ENCODE measurements around the gene SGTA. TPM values are rescaled to one million over a fixed set of nuclear protein-coding genes. Genes with fewer than 3 reads are reported as not detected.

Gene SGTA
- total and polyA plus RNA-seq, 2 of the 13 experiments (the other 11 are each of a cell fraction or from before 2014, with no cell fraction given): 43.9 to 47.4 TPM

DNA sequence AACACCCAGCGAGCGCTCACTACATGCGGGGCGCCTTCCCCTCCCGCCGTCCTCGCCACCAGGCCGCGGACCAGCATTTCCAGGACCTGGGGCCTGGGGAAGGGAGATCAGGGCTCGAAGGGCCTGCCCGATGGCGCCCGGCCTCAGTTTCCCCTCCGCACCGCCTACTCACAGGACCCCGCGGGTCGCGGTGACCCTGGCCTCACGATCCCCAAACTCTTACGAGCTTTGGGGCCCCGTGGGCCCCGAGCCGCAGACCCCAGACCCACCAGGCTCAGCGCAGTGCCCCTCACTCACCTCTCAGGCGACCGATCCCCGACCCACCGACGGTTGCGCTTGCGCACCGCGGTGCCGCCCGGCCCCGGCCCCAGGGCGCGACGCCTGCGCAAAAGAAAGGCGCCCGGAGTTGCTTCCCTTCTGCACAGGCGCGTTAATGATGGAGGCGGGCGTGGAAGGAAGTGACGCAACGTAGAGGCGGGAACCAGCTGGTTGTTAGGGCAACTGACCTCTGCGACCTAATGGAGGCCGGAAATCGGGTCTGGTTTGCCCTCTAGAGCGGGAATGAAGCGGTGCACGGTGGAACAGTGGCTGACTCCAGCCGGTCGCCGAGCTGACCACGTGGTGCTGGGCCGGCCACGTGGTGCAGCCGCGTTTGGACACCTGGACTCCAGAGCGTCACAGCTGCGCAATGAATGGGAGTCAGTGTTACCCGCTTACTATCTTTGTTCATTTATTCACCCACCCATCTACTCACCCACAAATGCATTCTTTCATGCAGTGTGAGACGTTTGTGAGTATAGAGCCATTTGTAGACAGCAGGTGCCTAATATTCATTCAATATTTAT lies at the start of gene SGTA (continued):
- TF ChIP-seq PBX2 (CRISPR knock-in tag; IDR thresholded peaks at IDR 0.05): no peak
- peak; percentile 94 for TF ChIP-seq HOXD1 (CRISPR knock-in tag; IDR thresholded peaks at IDR 0.05)
- TF ChIP-seq STAT5B (CRISPR knock-in tag; IDR thresholded peaks at IDR 0.05): peak; percentile 14; the same call in 1 of the 2 replicates
- TF ChIP-seq RBAK (CRISPR knock-in tag; IDR thresholded peaks at IDR 0.05): no peak
- no peak for TF ChIP-seq ZNF691 (CRISPR knock-in tag; IDR thresholded peaks at IDR 0.05; ENCODE audit: borderline replicate concordance, low read depth)
- TF ChIP-seq MYNN (CRISPR knock-in tag; IDR thresholded peaks at IDR 0.05; ENCODE audit: low read depth): no peak
- TF ChIP-seq HMGA1 (CRISPR knock-in tag; conservative IDR thresholded peaks at IDR 0.05): no peak
- TF ChIP-seq KDM2A (CRISPR knock-in tag; IDR thresholded peaks at IDR 0.05; ENCODE audit: borderline replicate concordance, low read depth): peak; percentile 88
- TF ChIP-seq SRSF1 (optimal IDR thresholded peaks at IDR 0.05; ENCODE audit: low read depth, low read length): no peak
- peak; percentile 73; the same call in 1 of the 2 replicates for TF ChIP-seq ZNF570 (CRISPR knock-in tag; IDR thresholded peaks at IDR 0.05; ENCODE audit: borderline replicate concordance)
- peak; percentile 97 for TF ChIP-seq CENPT (CRISPR knock-in tag; IDR thresholded peaks at IDR 0.05; ENCODE audit: low read depth)
- TF ChIP-seq, protein P1, sequence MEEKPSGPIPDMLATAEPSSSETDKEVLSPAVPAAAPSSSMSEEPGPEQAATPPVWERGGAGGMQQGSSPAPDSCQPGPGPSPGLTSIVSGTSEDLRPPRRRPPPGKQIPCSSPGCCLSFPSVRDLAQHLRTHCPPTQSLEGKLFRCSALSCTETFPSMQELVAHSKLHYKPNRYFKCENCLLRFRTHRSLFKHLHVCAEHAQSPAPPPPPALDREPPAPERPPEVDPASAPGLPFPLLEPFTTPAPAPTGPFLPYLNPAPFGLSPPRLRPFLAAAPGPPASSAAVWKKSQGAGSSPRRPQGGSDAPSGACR (CRISPR knock-in tag; IDR thresholded peaks at IDR 0.05): peak; percentile 87; the same call in 1 of the 2 replicates
- peak; percentile 99 for TF ChIP-seq DMAP1 (CRISPR knock-in tag; IDR thresholded peaks at IDR 0.05)
- peak; percentile 99 for TF ChIP-seq ZNF256 (CRISPR knock-in tag; conservative IDR thresholded peaks at IDR 0.05)
- TF ChIP-seq BORCS8-MEF2B (CRISPR knock-in tag; IDR thresholded peaks at IDR 0.05): peak; percentile 95
- TF ChIP-seq ZNF44 (CRISPR knock-in tag; IDR thresholded peaks at IDR 0.05): no peak
- TF ChIP-seq ZFP82 (CRISPR knock-in tag; IDR thresholded peaks at IDR 0.05; ENCODE audit: borderline replicate concordance): peak; percentile 75; the same call in 1 of the 2 replicates
- TF ChIP-seq, protein P2, sequence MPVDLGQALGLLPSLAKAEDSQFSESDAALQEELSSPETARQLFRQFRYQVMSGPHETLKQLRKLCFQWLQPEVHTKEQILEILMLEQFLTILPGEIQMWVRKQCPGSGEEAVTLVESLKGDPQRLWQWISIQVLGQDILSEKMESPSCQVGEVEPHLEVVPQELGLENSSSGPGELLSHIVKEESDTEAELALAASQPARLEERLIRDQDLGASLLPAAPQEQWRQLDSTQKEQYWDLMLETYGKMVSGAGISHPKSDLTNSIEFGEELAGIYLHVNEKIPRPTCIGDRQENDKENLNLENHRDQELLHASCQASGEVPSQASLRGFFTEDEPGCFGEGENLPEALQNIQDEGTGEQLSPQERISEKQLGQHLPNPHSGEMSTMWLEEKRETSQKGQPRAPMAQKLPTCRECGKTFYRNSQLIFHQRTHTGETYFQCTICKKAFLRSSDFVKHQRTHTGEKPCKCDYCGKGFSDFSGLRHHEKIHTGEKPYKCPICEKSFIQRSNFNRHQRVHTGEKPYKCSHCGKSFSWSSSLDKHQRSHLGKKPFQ (CRISPR knock-in tag; IDR thresholded peaks at IDR 0.05; ENCODE audit: insufficient replicate concordance): peak; percentile 77
- no peak for TF ChIP-seq PAX8 (CRISPR knock-in tag; IDR thresholded peaks at IDR 0.05; ENCODE audit: borderline replicate concordance)
- no peak for TF ChIP-seq PCBP2 (optimal IDR thresholded peaks at IDR 0.05; ENCODE audit: low read depth, low read length, poor library complexity, severe bottlenecking)
- peak; percentile 89; the same call in 1 of the 2 replicates for TF ChIP-seq ZNF430 (CRISPR knock-in tag; IDR thresholded peaks at IDR 0.05)
- no peak for TF ChIP-seq ZFP36 (IDR thresholded peaks at IDR 0.05; ENCODE audit: borderline replicate concordance, low read depth, low read length, partially characterized antibody)
- peak; percentile 76 for TF ChIP-seq HDAC2 (CRISPR knock-in tag; IDR thresholded peaks at IDR 0.05)
- TF ChIP-seq ZNF713 (CRISPR knock-in tag; IDR thresholded peaks at IDR 0.05): 0 out of 2 replicates have a peak, but pooled peaks have one; percentile 21
- peak; percentile 46; the same call in 1 of the 2 replicates for TF ChIP-seq ZNF362 (CRISPR knock-in tag; IDR thresholded peaks at IDR 0.05; ENCODE audit: borderline replicate concordance)

Data from HepG2 (cell line).